ENCODE results near the gene CLCN2. TPM values are rescaled to one million over a fixed set of nuclear protein-coding genes. Genes with fewer than 3 reads are reported as not detected.

CLCN2 gene
- 4.9 and 6.2 TPM in 2 replicates for total RNA-seq (2014; rRNA removed; shearing (Covaris generic))
- polyA plus RNA-seq (2014; cell fraction: nucleus; rRNA removed): 25.5 and 31.9 TPM in 2 replicates

- no peak for DNase-seq (ENCODE audit: extremely low read depth, low read depth)
These were observed at the start of gene CLCN2, which contains the start of gene POLR2H for GRCh38 chr3:184361532-184361931. Gene CLCN2, minus strand, starts transcription at chr3:184361605. Its CDS starts 126 bp downstream, at chr3:184361479. Gene POLR2H, plus strand, starts transcription at chr3:184361710. Its CDS starts 1,783 bp downstream, at chr3:184363493.

GRCh38 chr3:184409946-184410500, 48.6 kb upstream of the CLCN2 start:
- no peak for DNase-seq (ENCODE audit: extremely low read depth, low read depth)

DNA sequence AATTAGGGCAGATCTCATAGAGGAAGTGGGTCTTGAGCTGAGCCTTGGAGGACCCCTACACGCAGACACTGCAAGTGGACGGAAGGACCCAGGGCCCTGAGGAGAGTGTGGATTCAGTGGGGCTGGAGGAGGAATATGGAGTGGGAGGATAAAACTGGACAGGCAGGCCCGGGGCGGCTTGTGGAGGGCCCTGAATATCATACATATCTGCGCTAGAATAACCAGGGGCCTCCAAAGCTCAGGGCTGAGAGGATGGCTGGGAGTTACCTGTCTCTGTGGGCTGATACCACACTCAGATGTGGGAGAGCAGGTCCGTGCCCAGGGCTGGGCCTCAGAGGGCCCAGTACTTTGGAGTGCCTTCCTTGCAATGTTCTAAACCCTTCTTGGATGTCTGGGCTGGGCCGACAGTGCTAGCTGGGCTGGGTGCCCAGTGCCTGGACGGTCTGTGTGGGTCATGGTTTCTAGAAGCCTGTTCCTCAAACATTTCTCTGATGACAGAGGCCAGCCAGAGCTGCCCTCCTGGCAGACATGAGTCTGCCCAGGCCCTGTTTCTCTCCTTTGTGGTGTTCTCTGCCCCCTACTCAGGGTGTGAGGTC, 48.0 kb upstream of the CLCN2 start:
- no peak for DNase-seq (ENCODE audit: extremely low read depth, low read depth)

GRCh38 chr3:184405075-184406030, 43.9 kb upstream of the CLCN2 start:
- DNase-seq (ENCODE audit: extremely low read depth, low read depth): no peak

DNA sequence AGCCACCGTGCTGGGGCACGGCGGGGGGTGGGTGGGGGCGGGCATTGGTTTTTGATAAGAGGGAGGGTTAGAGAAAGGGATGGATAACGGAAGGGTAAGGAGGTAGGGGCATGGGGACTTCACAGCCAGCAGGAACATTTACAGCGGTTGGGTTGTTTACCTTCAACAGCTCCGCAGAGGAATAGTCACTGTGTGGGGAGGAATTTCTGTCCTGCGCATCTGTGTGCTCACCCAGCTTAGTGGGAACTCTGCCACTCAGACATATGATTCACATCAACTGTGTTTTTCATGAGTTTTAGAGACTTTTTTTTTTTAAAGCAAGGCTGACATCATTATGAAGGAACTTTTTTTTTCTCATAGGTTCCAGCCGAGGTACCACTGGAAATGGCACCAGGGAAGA, 38.0 kb upstream of the CLCN2 start:
- DNase-seq (ENCODE audit: extremely low read depth, low read depth): no peak

GRCh38 chr3:184395320-184395660, 33.9 kb upstream of the CLCN2 start:
- no peak for DNase-seq (ENCODE audit: extremely low read depth, low read depth)

DNA sequence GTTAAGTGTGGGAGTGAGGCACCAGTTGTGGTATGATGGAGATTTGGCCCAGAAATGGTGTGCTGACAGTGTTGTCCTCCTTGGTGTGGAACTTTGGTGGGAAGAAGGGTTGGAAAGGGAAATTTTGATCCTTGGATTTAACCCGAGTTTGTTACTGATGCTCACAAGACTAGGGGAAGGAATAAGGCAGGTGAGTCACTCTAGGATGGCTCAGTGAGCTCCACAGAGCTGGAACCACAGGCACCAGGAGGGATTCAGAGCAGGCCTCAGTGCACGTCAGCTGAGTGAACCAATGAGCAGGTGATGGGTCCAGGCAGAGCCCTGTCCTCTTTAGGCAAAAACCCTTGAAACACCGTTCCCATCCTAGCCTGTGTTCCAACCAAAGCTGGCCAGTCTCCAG, 29.9 kb upstream of the CLCN2 start:
- DNase-seq (ENCODE audit: extremely low read depth, low read depth): no peak

DNA sequence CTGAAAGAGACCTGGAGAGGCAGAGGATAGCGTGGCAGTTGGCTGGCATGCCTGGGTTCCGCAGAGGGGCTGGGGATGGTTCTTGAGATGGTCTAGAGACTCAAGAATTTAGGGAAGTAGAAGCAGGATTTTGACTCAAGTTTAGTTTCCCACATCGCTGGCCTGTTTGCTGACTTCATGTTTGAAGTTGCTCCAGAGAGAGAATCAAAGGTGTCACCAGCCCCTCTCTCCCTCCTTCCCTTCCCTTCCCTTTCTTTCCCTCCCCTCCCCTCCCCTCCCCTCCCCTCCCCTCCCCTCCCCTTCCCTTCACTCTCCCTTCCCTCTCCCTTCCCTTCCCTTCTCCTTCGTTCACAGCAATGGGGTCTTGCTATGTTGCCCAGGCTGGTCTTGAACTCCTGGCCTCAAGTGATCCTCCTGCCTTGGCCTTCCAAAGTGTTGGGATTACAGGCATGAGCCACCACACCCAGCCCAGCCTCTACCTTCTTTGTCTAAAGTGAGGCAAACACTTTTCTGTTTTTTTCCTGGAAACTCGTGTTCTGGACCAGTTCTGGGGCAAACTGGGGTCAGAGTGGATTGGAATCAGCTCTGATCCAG, 28.6 kb upstream of the CLCN2 start:
- DNase-seq (ENCODE audit: extremely low read depth, low read depth): no peak

DNA sequence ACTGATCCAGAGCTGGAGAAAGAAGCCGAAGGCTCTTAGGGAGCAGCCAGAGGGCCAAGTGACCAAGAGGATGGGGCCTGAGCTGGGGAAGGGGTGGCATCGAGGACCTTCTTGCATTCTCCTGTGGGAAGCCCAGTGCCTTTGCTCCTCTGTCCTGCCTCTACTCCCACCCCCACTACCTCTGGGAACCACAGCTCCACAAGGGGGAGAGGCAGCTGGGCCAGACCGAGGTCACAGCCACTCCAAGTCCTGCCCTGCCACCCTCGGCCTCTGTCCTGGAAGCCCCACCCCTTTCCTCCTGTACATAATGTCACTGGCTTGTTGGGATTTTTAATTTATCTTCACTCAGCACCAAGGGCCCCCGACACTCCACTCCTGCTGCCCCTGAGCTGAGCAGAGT, 28.0 kb upstream of the CLCN2 start:
- no peak for DNase-seq (ENCODE audit: extremely low read depth, low read depth)

DNA sequence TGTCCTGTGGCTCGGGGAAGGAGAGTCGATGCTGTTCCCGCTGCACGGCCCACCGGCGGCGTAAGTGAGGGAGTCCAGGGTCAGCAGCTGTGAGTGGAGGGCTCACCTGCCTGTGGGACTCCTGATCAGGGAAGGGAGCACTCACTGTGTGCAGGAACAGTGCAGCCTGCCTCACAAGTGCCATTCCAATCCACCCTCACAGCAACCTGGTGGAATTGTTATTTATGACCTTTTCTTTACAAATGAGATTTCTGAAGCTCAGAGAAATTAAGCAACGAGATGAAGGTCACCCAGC, 27.5 kb upstream of the CLCN2 start:
- DNase-seq (ENCODE audit: extremely low read depth, low read depth): no peak

DNA sequence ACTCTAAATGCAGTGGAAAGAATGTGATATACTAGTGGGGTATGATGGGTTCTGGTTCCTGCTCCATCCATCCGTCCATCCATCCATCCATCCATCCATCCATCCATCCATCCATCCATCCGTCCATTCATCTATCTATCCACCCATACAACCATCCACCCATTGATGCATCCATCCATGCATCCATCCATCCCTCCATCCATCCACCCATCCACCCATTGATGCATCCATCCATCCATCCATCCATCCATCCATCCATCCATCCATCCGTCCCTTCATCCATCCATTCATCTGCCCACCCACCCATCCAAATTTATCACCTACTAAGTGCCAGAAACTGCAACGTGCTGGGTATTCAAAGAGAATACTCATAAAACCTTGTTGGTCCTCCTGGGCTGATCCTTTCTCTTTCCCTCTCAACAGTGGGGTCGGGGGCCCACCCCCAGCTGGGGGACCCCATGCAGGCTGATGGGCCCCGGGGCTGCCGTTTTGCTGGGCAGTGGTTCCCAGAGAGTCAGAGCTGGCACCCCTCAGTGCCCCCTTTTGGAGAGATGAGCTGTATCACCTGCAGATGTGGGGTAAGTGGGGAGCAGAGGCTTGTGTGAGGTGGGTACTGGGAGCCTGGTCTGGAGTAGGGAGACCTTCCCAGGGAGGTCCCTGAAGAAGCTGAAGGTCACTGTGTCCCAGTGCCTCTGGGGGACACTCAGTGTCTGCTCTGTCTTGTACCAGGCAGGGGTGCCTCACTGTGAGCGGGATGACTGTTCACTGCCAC, 26.9 kb upstream of the CLCN2 start:
- DNase-seq (ENCODE audit: extremely low read depth, low read depth): no peak

- no peak for DNase-seq (ENCODE audit: extremely low read depth, low read depth)
These were observed 25.8 kb upstream of the CLCN2 start for GRCh38 chr3:184387174-184387714.

DNA sequence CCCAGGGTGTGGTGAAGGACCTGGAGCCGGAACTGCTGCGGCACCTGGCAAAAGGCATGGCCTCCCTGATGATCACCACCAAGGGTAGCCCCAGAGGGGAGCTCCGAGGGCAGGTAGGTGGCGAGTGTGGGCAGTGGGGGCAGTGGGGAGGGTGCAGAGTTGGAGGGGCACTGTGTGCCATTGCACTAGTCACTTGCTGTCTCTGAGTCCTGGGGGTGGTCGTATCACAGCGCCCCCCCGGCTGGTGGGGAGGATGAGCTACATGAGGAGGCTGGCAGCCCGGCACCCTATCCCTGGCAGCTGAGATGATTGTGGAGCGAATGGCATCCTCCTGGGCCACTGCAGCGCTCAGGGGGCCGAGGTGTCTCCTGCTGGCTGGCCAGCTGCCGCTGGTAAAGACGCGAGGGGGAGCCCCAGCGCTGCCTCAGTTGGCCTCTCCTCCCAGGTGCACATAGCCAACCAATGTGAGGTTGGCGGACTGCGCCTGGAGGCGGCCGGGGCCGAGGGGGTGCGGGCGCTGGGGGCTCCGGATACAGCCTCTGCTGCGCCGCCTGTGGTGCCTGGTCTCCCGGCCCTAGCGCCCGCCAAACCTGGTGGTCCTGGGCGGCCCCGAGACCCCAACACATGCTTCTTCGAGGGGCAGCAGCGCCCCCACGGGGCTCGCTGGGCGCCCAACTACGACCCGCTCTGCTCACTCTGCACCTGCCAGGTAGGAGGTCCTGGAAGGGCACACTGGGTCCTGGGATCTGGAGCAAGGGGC, 24.8 kb upstream of the CLCN2 start:
- DNase-seq (ENCODE audit: extremely low read depth, low read depth): no peak

- DNase-seq (ENCODE audit: extremely low read depth, low read depth): no peak
These were observed 23.5 kb upstream of the CLCN2 start for GRCh38 chr3:184384856-184385422.

DNA sequence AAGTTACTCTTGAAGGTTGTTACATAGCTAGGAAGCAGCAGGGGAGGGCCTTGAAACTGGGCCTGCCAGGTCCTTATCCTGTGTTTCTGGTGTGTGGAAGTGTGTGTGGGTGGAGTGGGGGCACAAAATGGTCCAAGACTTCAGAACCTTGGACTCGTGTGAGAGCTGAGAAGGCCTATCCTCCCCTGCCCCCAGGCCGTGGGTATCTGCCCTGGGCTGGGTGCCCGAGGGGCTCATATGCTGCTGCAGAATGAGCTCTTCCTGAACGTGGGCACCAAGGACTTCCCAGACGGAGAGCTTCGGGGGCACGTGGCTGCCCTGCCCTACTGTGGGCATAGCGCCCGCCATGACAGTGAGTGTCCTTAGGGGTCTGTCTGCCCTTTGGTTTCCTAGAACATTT, 22.9 kb upstream of the CLCN2 start:
- no peak for DNase-seq (ENCODE audit: extremely low read depth, low read depth)

DNA sequence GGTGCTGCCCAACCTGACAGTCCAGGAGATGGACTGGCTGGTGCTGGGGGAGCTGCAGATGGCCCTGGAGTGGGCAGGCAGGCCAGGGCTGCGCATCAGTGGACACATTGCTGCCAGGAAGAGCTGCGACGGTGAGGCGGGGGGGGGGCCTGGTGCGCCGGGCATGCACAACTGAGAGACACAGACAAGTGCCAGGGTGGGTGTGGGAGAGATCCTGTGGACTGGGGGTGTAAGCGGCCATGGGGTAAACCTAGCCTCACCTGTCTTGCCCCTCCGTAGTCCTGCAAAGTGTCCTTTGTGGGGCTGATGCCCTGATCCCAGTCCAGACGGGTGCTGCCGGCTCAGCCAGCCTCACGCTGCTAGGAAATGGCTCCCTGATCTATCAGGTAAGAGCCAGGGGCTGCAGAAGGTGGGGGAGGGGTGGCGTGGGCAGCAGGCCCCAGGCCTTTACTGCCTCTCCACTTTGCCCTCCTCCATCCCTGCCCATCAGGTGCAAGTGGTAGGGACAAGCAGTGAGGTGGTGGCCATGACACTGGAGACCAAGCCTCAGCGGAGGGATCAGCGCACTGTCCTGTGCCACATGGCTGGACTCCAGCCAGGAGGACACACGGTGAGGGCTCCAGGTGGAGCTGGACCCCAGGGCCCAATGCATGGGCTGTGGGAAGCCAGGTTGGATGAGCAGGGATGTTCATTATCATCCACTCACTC, 21.8 kb upstream of the CLCN2 start:
- DNase-seq (ENCODE audit: extremely low read depth, low read depth): no peak

GRCh38 chr3:184382326-184383032, 21.1 kb upstream of the CLCN2 start:
- DNase-seq (ENCODE audit: extremely low read depth, low read depth): no peak

Data from NCI-H460 (cell line).